IMR-90 (cell line): Measurements from ENCODE around the gene ZFHX3. TPM values are rescaled to one million over a fixed set of nuclear protein-coding genes. Genes with fewer than 3 reads are reported as not detected.

Source experiments
- ATAC-seq: fragments of 200-7000 bp; cut with Tn5 transposase; 2 replicates; pipeline ENCODE4 v1.9.1; 2020; ENCODE audit warnings: low read depth, mild to moderate bottlenecking, moderate library complexity
- BruUV-seq: library from RNA; stranded (reverse); fragments of 400-500 nt; replicated peaks from 2 replicates; lab custom pipeline; 2021; lab: Mats Ljungman, UMichigan
- CTCF ChIA-PET: fragments of 300-600 bp; formaldehyde crosslinking; extraction: SDS; loops from one replicate; lab custom pipeline; 2021; ENCODE audit warnings: antibody characterized with exemption; lab: Yijun Ruan, JAX
- POLR2A ChIA-PET: fragments of 300-600 bp; sonication (Branson Sonifier 250); formaldehyde crosslinking; loops from one replicate; lab custom pipeline; 2022; ENCODE audit warnings: antibody characterized with exemption; ENCODE audit not compliant: unreplicated experiment; lab: Charles Lee
- DNase-seq: peaks from one replicate; pipeline ENCODE4 v3.0.0; 2013
- H2AFZ ChIP-seq: replicated peaks from 2 replicates; pipeline ENCODE3; 2013; ENCODE audit warnings: low read length, mild to moderate bottlenecking; ENCODE audit not compliant: poor library complexity
- H2AK5ac ChIP-seq: 2 replicates; pipeline ENCODE4 v1.6.1; 2013; ENCODE audit warnings: low read depth, low read length, inconsistent platforms
- H2AK9ac ChIP-seq: replicated peaks from 2 replicates; pipeline ENCODE3; 2013; ENCODE audit warnings: mild to moderate bottlenecking, low read depth, low read length, moderate library complexity; ENCODE audit not compliant: poor library complexity
- H2BK120ac ChIP-seq: 2 replicates; pipeline ENCODE4 v1.6.1; 2013; ENCODE audit warnings: low read depth, low read length, inconsistent platforms
- H2BK15ac ChIP-seq: 3 replicates; pipeline ENCODE4 v1.6.1; 2013; ENCODE audit warnings: low read depth, low read length, inconsistent platforms
- H2BK20ac ChIP-seq: 2 replicates; pipeline ENCODE4 v1.6.1; 2013; ENCODE audit warnings: low read depth, mild to moderate bottlenecking, inconsistent platforms, low read length, moderate library complexity
- H2BK5ac ChIP-seq: 2 replicates; pipeline ENCODE4 v1.6.1; 2013; ENCODE audit warnings: mild to moderate bottlenecking, low read depth, low read length, inconsistent platforms; ENCODE audit not compliant: poor library complexity, severe bottlenecking
- H3K14ac ChIP-seq: replicated peaks from 2 replicates; pipeline ENCODE4 v1.6.1; 2013; ENCODE audit warnings: low read depth, low read length, inconsistent platforms
- H3K18ac ChIP-seq: 2 replicates; pipeline ENCODE4 v1.6.1; 2013; ENCODE audit warnings: low read depth, low read length, control low read depth
- H3K23ac ChIP-seq: 2 replicates; pipeline ENCODE4 v1.6.1; 2013; ENCODE audit warnings: low read depth, low read length, inconsistent platforms
- H3K27ac ChIP-seq: 2 replicates; pipeline ENCODE4 v1.5.1; 2013; ENCODE audit warnings: mild to moderate bottlenecking, control low read depth, low read length; ENCODE audit not compliant: insufficient read depth
- H3K27me3 ChIP-seq: 2 replicates; pipeline ENCODE4 v1.6.1; 2013; ENCODE audit warnings: low read length; ENCODE audit not compliant: control insufficient read depth, insufficient read depth
- H3K36me3 ChIP-seq: 2 replicates; pipeline ENCODE4 v1.6.1; 2013; ENCODE audit warnings: low read length, mixed read lengths; ENCODE audit not compliant: control insufficient read depth, insufficient read depth
- H3K4ac ChIP-seq: 2 replicates; pipeline ENCODE4 v1.6.1; 2013; ENCODE audit warnings: low read depth, low read length, inconsistent platforms
- H3K4me1 ChIP-seq: 2 replicates; pipeline ENCODE4 v1.6.1; 2013; ENCODE audit warnings: low read length, mixed read lengths; ENCODE audit not compliant: control insufficient read depth, insufficient read depth
- H3K4me2 ChIP-seq: 2 replicates; pipeline ENCODE4 v1.6.1; 2013; ENCODE audit warnings: low read depth, mild to moderate bottlenecking, control low read depth, low read length, moderate library complexity
- H3K4me3 ChIP-seq: 2 replicates; pipeline ENCODE4 v1.5.1; 2013; ENCODE audit warnings: low read depth, mild to moderate bottlenecking, control low read depth, low read length, moderate library complexity; ENCODE audit not compliant: insufficient read depth
- H3K56ac ChIP-seq: 2 replicates; pipeline ENCODE4 v1.6.1; 2013; ENCODE audit warnings: low read length, inconsistent platforms; ENCODE audit not compliant: insufficient read depth; ENCODE audit errors: extremely low read depth
- H3K79me1 ChIP-seq, 2 experiments: 2 replicates each; pipeline ENCODE4 v1.6.1; 2013; ENCODE audit warnings: low read length in 2 of 2, inconsistent platforms in 1 of 2, low read depth in 1 of 2
- H3K9ac ChIP-seq: 2 replicates; pipeline ENCODE4 v1.6.1; 2013; ENCODE audit warnings: low read depth, low read length, control low read depth
- H3K9me1 ChIP-seq: 2 replicates; pipeline ENCODE4 v1.6.1; 2013; ENCODE audit warnings: low read length, inconsistent platforms; ENCODE audit not compliant: insufficient read depth
- H3K9me3 ChIP-seq: 2 replicates; pipeline ENCODE4 v1.6.1; 2013; ENCODE audit warnings: low read length; ENCODE audit not compliant: control insufficient read depth, insufficient read depth
- H4K20me1 ChIP-seq: 2 replicates; pipeline ENCODE4 v1.6.1; 2013; ENCODE audit warnings: low read length, inconsistent platforms; ENCODE audit not compliant: insufficient read depth
- H4K5ac ChIP-seq: 2 replicates; pipeline ENCODE4 v1.6.1; 2013; ENCODE audit warnings: mild to moderate bottlenecking, low read depth, low read length, control low read depth
- H4K8ac ChIP-seq, 2 experiments: 2 replicates each; pipeline ENCODE4 v1.6.1; 2013; ENCODE audit warnings: low read depth in 2 of 2, low read length in 2 of 2, control low read depth in 1 of 2, inconsistent platforms in 1 of 2
- H4K91ac ChIP-seq: 2 replicates; pipeline ENCODE4 v1.6.1; 2013; ENCODE audit warnings: low read depth, low read length, inconsistent platforms; ENCODE audit not compliant: insufficient read depth
- BHLHE40 ChIP-seq: fragments of 150-350 bp; IDR thresholded peaks from 2 replicates; pipeline ENCODE4 v1.6.1; 2016; ENCODE audit warnings: mild to moderate bottlenecking, low read depth, low read length
- CEBPB ChIP-seq: IDR thresholded peaks from 2 replicates; pipeline ENCODE4 v1.6.1; 2012; ENCODE audit warnings: low read depth, low read length, improper control_type of control experiment
- FOS ChIP-seq: fragments of 150-350 bp; IDR thresholded peaks from 2 replicates; pipeline ENCODE4 v1.6.1; 2016; ENCODE audit warnings: low read depth, low read length
- MAFK ChIP-seq: IDR thresholded peaks from 2 replicates; pipeline ENCODE4 v1.6.1; 2012; ENCODE audit warnings: low read depth, low read length, improper control_type of control experiment
- MAZ ChIP-seq: IDR thresholded peaks from 2 replicates; pipeline ENCODE4 v1.6.1; 2012; ENCODE audit warnings: low read depth, mild to moderate bottlenecking, low read length, improper control_type of control experiment, moderate library complexity, borderline replicate concordance
- MXI1 ChIP-seq: IDR thresholded peaks from 2 replicates; pipeline ENCODE4 v1.6.1; 2012; ENCODE audit warnings: low read depth, mild to moderate bottlenecking, low read length, moderate library complexity, borderline replicate concordance
- NFE2L2 ChIP-seq: fragments of 150-350 bp; IDR thresholded peaks from 2 replicates; pipeline ENCODE4 v1.6.1; 2016; ENCODE audit warnings: low read depth, mild to moderate bottlenecking, low read length
- POLR2A ChIP-seq: IDR thresholded peaks from 2 replicates; pipeline ENCODE4 v1.6.1; 2012; ENCODE audit warnings: mild to moderate bottlenecking, low read depth, low read length
- RAD21 ChIP-seq: IDR thresholded peaks from 2 replicates; pipeline ENCODE4 v1.6.1; 2012; ENCODE audit warnings: low read length, improper control_type of control experiment
- RCOR1 ChIP-seq: IDR thresholded peaks from 2 replicates; pipeline ENCODE4 v1.6.1; 2012; ENCODE audit warnings: mild to moderate bottlenecking, low read length, improper control_type of control experiment; ENCODE audit not compliant: insufficient replicate concordance
- RFX5 ChIP-seq: IDR thresholded peaks from 2 replicates; pipeline ENCODE4 v1.8.0; 2012; ENCODE audit warnings: low read depth, mild to moderate bottlenecking, low read length, moderate library complexity
- SMC3 ChIP-seq: fragments of 150-350 bp; IDR thresholded peaks from 2 replicates; pipeline ENCODE4 v1.6.1; 2016; ENCODE audit warnings: low read depth, mild to moderate bottlenecking, antibody characterized with exemption, low read length, moderate library complexity
- USF2 ChIP-seq: fragments of 150-350 bp; IDR thresholded peaks from 2 replicates; pipeline ENCODE4 v1.6.1; 2017; ENCODE audit warnings: mild to moderate bottlenecking, antibody characterized with exemption, low read length, low read depth
- WGBS, 2 experiments: methylation state at CpG; one replicate each; pipeline versions ENCODE4 v1.1.5 to v1.1.7; 2013; ENCODE audit warnings: missing lambda C conversion rate in 2 of 2; ENCODE audit not compliant: insufficient read length in 1 of 2; ENCODE audit errors: extremely low coverage in 2 of 2; 5-methylcytosine and 5-hydroxymethylcytosine counted together
- dilution Hi-C: fragments of 300-500 bp; cut with HindIII; formaldehyde crosslinking; loops from one replicate; pipeline ENCODE4 v1.14.3; 2018; ENCODE audit warnings: low sequenced_read_pairs; ENCODE audit not compliant: unreplicated experiment
- in situ Hi-C: fragments of 300-500 bp; cut with MboI; formaldehyde crosslinking; loops from 3 replicates; pipeline ENCODE4 v1.14.3; 2019; ENCODE audit warnings: low sequenced_read_pairs, inconsistent platforms, mixed read lengths
- intact Hi-C: fragments of 100-400 bp; cut with micrococcal nuclease; formaldehyde crosslinking; loops from 2 replicates; pipeline ENCODE4 v1.10.0; 2022
- polyA plus RNA-seq, 3 experiments: library from polyadenylated mRNA; depleted of rRNA; stranded (reverse); fragments of >200 nt; gene quantifications; 2 replicates each; pipeline ENCODE4 v1.2.3, GENCODE V29; 2012; ENCODE audit warnings: low replicate concordance in 1 of 3
- total RNA-seq: library from RNA; depleted of rRNA; stranded (reverse); fragments of >200 nt; gene quantifications from 2 replicates; pipeline ENCODE4 v1.2.3, GENCODE V29; 2012

ZFHX3 gene
- total and polyA plus RNA-seq, 2 of the 4 experiments (the other 2 are of a cell fraction), result 1.4 to 1.7 TPM

DNA sequence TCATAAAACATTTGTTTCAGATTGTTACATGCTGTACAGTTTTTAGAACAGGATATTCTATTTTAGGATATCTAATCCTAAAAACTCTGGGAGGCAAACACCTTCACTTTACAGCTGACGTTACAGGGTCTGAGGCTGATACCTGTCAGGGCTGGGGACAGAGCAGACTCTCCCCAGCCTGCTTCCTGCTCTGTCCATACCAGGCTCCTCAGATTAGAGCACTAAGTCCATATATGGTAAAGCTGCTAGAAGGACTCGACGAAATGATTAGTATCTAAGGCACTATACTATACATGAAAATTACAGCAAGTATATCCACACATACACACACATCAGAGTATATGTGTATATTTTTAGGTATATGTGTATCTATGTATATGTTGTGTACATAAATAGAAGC, 125.2 kb downstream of the ZFHX3 start:
- Histone ChIP-seq H2AFZ (no peak overlapping the region), H3K79me1 (peaks cover 50 to 58% of the 10 kb centered on the region in 2 experiments), H2BK5ac (no peak overlapping the region), H3K4me2 (no peak overlapping the region), H3K23ac (no peak overlapping the region), H3K9me3 (no peaks in the 10 kb centered on the region), H3K4me1 (peaks cover 11% of the 10 kb centered on the region), H4K20me1 (peaks cover 48% of the 10 kb centered on the region; the same call in 1 of the 2 replicates), H3K4ac (no peak overlapping the region), H2BK15ac (no peak overlapping the region), H4K91ac (no peak overlapping the region), H3K27me3 (peaks cover 4% of the 10 kb centered on the region; the same call in 1 of the 2 replicates), H3K18ac (no peak overlapping the region), H2AK5ac (no peak overlapping the region), H3K56ac (no peak overlapping the region), H4K5ac (no peak overlapping the region), H3K9ac (no peak overlapping the region), H3K27ac (no peak overlapping the region), H3K36me3 (no peaks in the 10 kb centered on the region), H3K4me3 (no peak overlapping the region), H2BK120ac (no peak overlapping the region), H4K8ac (no peak overlapping the region), H2AK9ac (no peak overlapping the region), H3K14ac (no peak overlapping the region), H3K9me1 (peaks cover 5% of the 10 kb centered on the region; the same call in 1 of the 2 replicates), H2BK20ac (no peak overlapping the region)
- BruUV-seq, result no TSS peak
- WGBS, 2 experiments, result no CpG with 5 or more reads among the region's 3 CpGs
- DNase-seq (no peak), ATAC-seq (no peak)
- CTCF ChIA-PET, result no interaction called here
- POLR2A ChIA-PET, result interaction anchor here (0.6 kb wide), 1 partner anchor 41 kb away, joined by 14 read pairs; no protein-coding TSS in a partner anchor
- in situ Hi-C loops, result no loop called here
- intact Hi-C loops, result no loop called here
- dilution Hi-C loops, result no loop called here
- TF ChIP-seq CEBPB (no peak), POLR2A (no peak), FOS (no peak), BHLHE40 (no peak), RFX5 (no peak), RAD21 (no peak), MAFK (no peak), USF2 (no peak), NFE2L2 (no peak), SMC3 (no peak), MXI1 (no peak), MAZ (no peak), RCOR1 (no peak)
